Measurements from ENCODE around the gene DLG1.
"Not testable (repeated sequence)": the region's sequence is repeated elsewhere in the genome, so short reads cannot be mapped to it uniquely, and the experiment has no call there.

Gene DLG1

GRCh38 chr3:197242784-197243432 is 55.5 kb downstream of the DLG1 start:
- DNase-seq (ENCODE audit: low spot score), result no peak

- no peak for DNase-seq (ENCODE audit: low spot score)
These were observed 57.2 kb downstream of the DLG1 start for GRCh38 chr3:197241173-197241572.

- DNase-seq (ENCODE audit: low spot score), result no peak
These were observed 58.6 kb downstream of the DLG1 start for GRCh38 chr3:197239857-197240256.

GRCh38 chr3:197238842-197239241 is 59.6 kb downstream of the DLG1 start:
- no peak for DNase-seq (ENCODE audit: low spot score)

- no peak for DNase-seq (ENCODE audit: low spot score)
These were observed 60.5 kb downstream of the DLG1 start for GRCh38 chr3:197237897-197238296.

- DNase-seq (ENCODE audit: low spot score), result no peak
These were observed 62.0 kb downstream of the DLG1 start for GRCh38 chr3:197236362-197236761.

GRCh38 chr3:197234947-197235914 is 63.2 kb downstream of the DLG1 start:
- no peak for DNase-seq (ENCODE audit: low spot score)

- no peak for DNase-seq (ENCODE audit: low spot score)
These were observed 67.1 kb downstream of the DLG1 start for GRCh38 chr3:197231321-197231720.

- DNase-seq (ENCODE audit: low spot score), result no peak
These were observed 68.6 kb downstream of the DLG1 start for GRCh38 chr3:197229836-197230235.

- DNase-seq (ENCODE audit: low spot score), result no peak
These were observed 69.2 kb downstream of the DLG1 start for GRCh38 chr3:197229178-197229577.

GRCh38 chr3:197227780-197228574 is 70.4 kb downstream of the DLG1 start:
- DNase-seq (ENCODE audit: low spot score), result no peak

GRCh38 chr3:197226179-197226578 is 72.2 kb downstream of the DLG1 start:
- DNase-seq (ENCODE audit: low spot score), result no peak

- DNase-seq (ENCODE audit: low spot score), result no peak
These were observed 72.8 kb downstream of the DLG1 start for GRCh38 chr3:197225579-197225978.

GRCh38 chr3:197224034-197224444 is 74.4 kb downstream of the DLG1 start:
- DNase-seq (ENCODE audit: low spot score), result peak; percentile 85

GRCh38 chr3:197222937-197223370 is 75.5 kb downstream of the DLG1 start:
- peak; percentile 92 for DNase-seq (ENCODE audit: low spot score)

- DNase-seq (ENCODE audit: low spot score), result no peak
These were observed 78.8 kb downstream of the DLG1 start for GRCh38 chr3:197219619-197220018.

- DNase-seq (ENCODE audit: low spot score), result no peak
These were observed 80.2 kb downstream of the DLG1 start for GRCh38 chr3:197218210-197218609.

GRCh38 chr3:197216914-197217313 is 81.5 kb downstream of the DLG1 start:
- DNase-seq (ENCODE audit: low spot score), result no peak

GRCh38 chr3:197216169-197216860 is 82.1 kb downstream of the DLG1 start:
- DNase-seq (ENCODE audit: low spot score), result no peak

- no peak for DNase-seq (ENCODE audit: low spot score)
These were observed 86.1 kb downstream of the DLG1 start for GRCh38 chr3:197212290-197212689.

- not testable (repeated sequence) for DNase-seq (ENCODE audit: low spot score)
These were observed 86.7 kb downstream of the DLG1 start for GRCh38 chr3:197211698-197212097.
